Vagina (tissue), 2 donors: Measurements from ENCODE around the gene FAM83B. TPM values are rescaled to one million over a fixed set of nuclear protein-coding genes. Genes with fewer than 3 reads are reported as not detected.
"Not testable (repeated sequence)": the region's sequence is repeated elsewhere in the genome, so short reads cannot be mapped to it uniquely, and the experiment has no call there.

ENCODE experiments used
- DNase-seq, 2 donors: peaks; one replicate each; pipeline ENCODE4 v3.0.0-alpha.2; 2017; ENCODE audit errors: extremely low spot score in 2 of 2
- H3K27ac ChIP-seq: fragments of 200-600 bp; sonication (generic); one replicate; pipeline ENCODE4 v1.5.1; 2019
- H3K27me3 ChIP-seq: fragments of 200-600 bp; sonication (generic); one replicate; pipeline ENCODE4 v1.5.1; 2019
- H3K36me3 ChIP-seq, 2 donors: fragments of 200-600 bp; sonication (generic); one replicate each; pipeline ENCODE4 v1.5.1; 2017 to 2019
- H3K4me1 ChIP-seq: fragments of 200-600 bp; sonication (generic); one replicate; pipeline ENCODE4 v1.5.1; 2019
- H3K4me3 ChIP-seq, 2 donors: fragments of 200-600 bp; sonication (generic); 1 replicate in 1 of 2; 2 replicates in 1 of 2; pipeline ENCODE4 v1.5.1; 2016 to 2019
- H3K9me3 ChIP-seq: fragments of 200-600 bp; sonication (generic); one replicate; pipeline ENCODE4 v1.5.1; 2019
- CTCF ChIP-seq, 3 experiments: fragments of 450-650 bp in 2 of 3; fragments of 200-600 bp in 1 of 3; sonication (generic) in 1 of 3; IDR thresholded peaks; one replicate each; pipeline ENCODE4 v1.5.1; 2017 to 2019; ENCODE audit warnings: antibody characterized with exemption in 3 of 3, mild to moderate bottlenecking in 2 of 3, moderate library complexity in 2 of 3
- POLR2A ChIP-seq, 2 donors: fragments of 450-650 bp; IDR thresholded peaks; one replicate each; pipeline ENCODE4 v1.6.1; 2017; ENCODE audit warnings: antibody characterized with exemption in 2 of 2, mild to moderate bottlenecking in 2 of 2, moderate library complexity in 2 of 2
- POLR2AphosphoS5 ChIP-seq, 2 donors: sonication (generic); formaldehyde crosslinking; IDR thresholded peaks; one replicate each; pipeline ENCODE4 v1.9.0; 2017; ENCODE audit warnings: antibody characterized with exemption in 2 of 2, mild to moderate bottlenecking in 2 of 2, low read depth in 1 of 2; ENCODE audit not compliant: insufficient read depth in 1 of 2
- intact Hi-C: fragments of 100-400 bp; cut with DNase I; formaldehyde crosslinking; loops from one replicate; pipeline ENCODE4 v1.15.1; 2023
- total RNA-seq: library from RNA; depleted of rRNA; stranded (reverse); fragments of >200 nt; gene quantifications from one replicate; pipeline ENCODE4 v1.2.3, GENCODE V29; 2016

FAM83B gene
- total RNA-seq, 1 donor from 2014 or later, result 35.8 TPM

GRCh38 chr6:54958446-54958845, 111.9 kb downstream of the FAM83B start:
- Histone ChIP-seq H3K4me3 (no peak overlapping the region), H3K36me3 (no peaks in the 10 kb centered on the region), H3K4me1 (no peaks in the 10 kb centered on the region), H3K27ac (no peak overlapping the region), H3K9me3 (no peaks in the 10 kb centered on the region), H3K27me3 (no peaks in the 10 kb centered on the region)
- intact Hi-C loops, result no loop called here
- no peak for DNase-seq
- TF ChIP-seq POLR2AphosphoS5 (IDR thresholded peaks at IDR 0.05; ENCODE audit: insufficient read depth in 1 of 2, low read depth in 1 of 2), result no peak
- no peak for TF ChIP-seq CTCF (IDR thresholded peaks at IDR 0.05)
- TF ChIP-seq POLR2A (IDR thresholded peaks at IDR 0.05), result no peak

- no peak for TF ChIP-seq CTCF (IDR thresholded peaks at IDR 0.05)
- TF ChIP-seq POLR2AphosphoS5 (IDR thresholded peaks at IDR 0.05; ENCODE audit: insufficient read depth in 1 of 2, low read depth in 1 of 2), result no peak
- no peak for TF ChIP-seq POLR2A (IDR thresholded peaks at IDR 0.05)
- Histone ChIP-seq H3K36me3 (no peaks in the 10 kb centered on the region), H3K4me1 (no peaks in the 10 kb centered on the region), H3K27ac (no peak overlapping the region), H3K4me3 (no peak overlapping the region), H3K9me3 (no peaks in the 10 kb centered on the region), H3K27me3 (no peaks in the 10 kb centered on the region)
- intact Hi-C loops, result no loop called here
- no peak for DNase-seq
Observed at GRCh38 chr6:54959820-54960219, 113.2 kb downstream of the FAM83B start.

GRCh38 chr6:54961372-54961771, 114.8 kb downstream of the FAM83B start:
- H3K4me1 ChIP-seq, intact Hi-C loops, H3K4me3 ChIP-seq, H3K9me3 ChIP-seq, H3K27ac ChIP-seq, H3K36me3 ChIP-seq, H3K27me3 ChIP-seq, DNase-seq: not testable (repeated sequence)

GRCh38 chr6:54970337-54970736, 123.8 kb downstream of the FAM83B start:
- DNase-seq, result no peak
- no peaks in the 10 kb centered on the region for H3K27me3 ChIP-seq
- no peak overlapping the region for H3K4me3 ChIP-seq
- no peaks in the 10 kb centered on the region for H3K4me1 ChIP-seq
- H3K36me3 ChIP-seq, result no peaks in the 10 kb centered on the region
- H3K9me3 ChIP-seq, result no peaks in the 10 kb centered on the region
- H3K27ac ChIP-seq, result no peak overlapping the region
- TF ChIP-seq POLR2A (IDR thresholded peaks at IDR 0.05) (no peak), CTCF (IDR thresholded peaks at IDR 0.05) (no peak), POLR2AphosphoS5 (IDR thresholded peaks at IDR 0.05; ENCODE audit: insufficient read depth in 1 of 2, low read depth in 1 of 2) (no peak)
- intact Hi-C loops, result no loop called here

GRCh38 chr6:54971825-54972224, 125.3 kb downstream of the FAM83B start:
- intact Hi-C loops, result no loop called here
- TF ChIP-seq CTCF (IDR thresholded peaks at IDR 0.05) (no peak), POLR2AphosphoS5 (IDR thresholded peaks at IDR 0.05; ENCODE audit: insufficient read depth in 1 of 2, low read depth in 1 of 2) (no peak), POLR2A (IDR thresholded peaks at IDR 0.05) (no peak)
- no peak overlapping the region for H3K27ac ChIP-seq
- no peaks in the 10 kb centered on the region for H3K36me3 ChIP-seq
- H3K4me1 ChIP-seq, result no peaks in the 10 kb centered on the region
- H3K4me3 ChIP-seq, result no peak overlapping the region
- H3K9me3 ChIP-seq, result no peaks in the 10 kb centered on the region
- H3K27me3 ChIP-seq, result no peaks in the 10 kb centered on the region
- DNase-seq, result no peak

- H3K9me3 ChIP-seq, H3K27me3 ChIP-seq, H3K36me3 ChIP-seq, H3K27ac ChIP-seq, DNase-seq, H3K4me1 ChIP-seq, H3K4me3 ChIP-seq, intact Hi-C loops: not testable (repeated sequence)
Observed at GRCh38 chr6:54979161-54979560, 132.6 kb downstream of the FAM83B start.
